HEK293T (cell line): ENCODE data around the gene MYBL2.

Experiments used
- CTCF ChIA-PET: fragments of 350-600 bp; formaldehyde crosslinking; extraction: SDS; loops from one replicate; lab custom pipeline; 2021; ENCODE audit warnings: antibody characterized with exemption, inconsistent platforms; lab: Yijun Ruan, JAX
- POLR2A ChIA-PET: fragments of 350-600 bp; formaldehyde crosslinking; extraction: SDS; loops from one replicate; lab custom pipeline; 2020; ENCODE audit warnings: antibody characterized with exemption, inconsistent platforms; lab: Yijun Ruan, JAX
- DNase-seq: peaks from one replicate; pipeline ENCODE4 v3.0.0; 2012; ENCODE audit warnings: mixed read lengths; ENCODE audit errors: extremely low spot score
- ARNT ChIP-seq: fragments of 450-650 bp; IDR thresholded peaks from 2 replicates; pipeline ENCODE4 v1.6.1; 2017; ENCODE audit warnings: mild to moderate bottlenecking
- BHLHE40 ChIP-seq: fragments of 450-650 bp; IDR thresholded peaks from 2 replicates; pipeline ENCODE4 v1.6.1; 2016; ENCODE audit warnings: mild to moderate bottlenecking, moderate library complexity, borderline replicate concordance
- CTBP1 ChIP-seq: fragments of 450-650 bp; IDR thresholded peaks from 2 replicates; pipeline ENCODE4 v1.6.1; 2016; ENCODE audit warnings: borderline replicate concordance
- ELF4 ChIP-seq: fragments of 450-650 bp; IDR thresholded peaks from 2 replicates; pipeline ENCODE4 v1.6.1; 2017; ENCODE audit warnings: antibody characterized with exemption
- FOXA1 ChIP-seq: fragments of 450-650 bp; IDR thresholded peaks from 2 replicates; pipeline ENCODE4 v1.6.1; 2016; ENCODE audit warnings: mild to moderate bottlenecking
- FOXK2 ChIP-seq: fragments of 450-650 bp; IDR thresholded peaks from 2 replicates; pipeline ENCODE4 v1.6.1; 2016; ENCODE audit warnings: mild to moderate bottlenecking
- FOXM1 ChIP-seq: fragments of 450-650 bp; IDR thresholded peaks from 2 replicates; pipeline ENCODE4 v1.6.1; 2017; ENCODE audit warnings: mild to moderate bottlenecking, borderline replicate concordance
- HDGF ChIP-seq: fragments of 450-650 bp; IDR thresholded peaks from 2 replicates; pipeline ENCODE4 v1.6.1; 2017; ENCODE audit warnings: antibody characterized with exemption, borderline replicate concordance
- L3MBTL2 ChIP-seq: fragments of 450-650 bp; conservative IDR thresholded peaks from 2 replicates; pipeline ENCODE4 v1.6.1; 2016; ENCODE audit warnings: mild to moderate bottlenecking
- LEF1 ChIP-seq: fragments of 450-650 bp; IDR thresholded peaks from 2 replicates; pipeline ENCODE4 v1.6.1; 2017; ENCODE audit warnings: mild to moderate bottlenecking, borderline replicate concordance
- NFRKB ChIP-seq: fragments of 450-650 bp; IDR thresholded peaks from 2 replicates; pipeline ENCODE4 v1.6.1; 2016; ENCODE audit warnings: mild to moderate bottlenecking, moderate library complexity
- SP1 ChIP-seq: fragments of 450-650 bp; IDR thresholded peaks from 2 replicates; pipeline ENCODE4 v1.6.1; 2017
- SUZ12 ChIP-seq: fragments of 450-650 bp; IDR thresholded peaks from 2 replicates; pipeline ENCODE4 v1.6.1; 2016; ENCODE audit warnings: mild to moderate bottlenecking
- TARDBP ChIP-seq: fragments of 450-650 bp; IDR thresholded peaks from 2 replicates; pipeline ENCODE4 v1.6.1; 2016
- ZNF384 ChIP-seq: fragments of 450-650 bp; IDR thresholded peaks from 2 replicates; pipeline ENCODE4 v1.6.1; 2016
- TF ChIP-seq, protein P1 (sequence below): fragments of 450-650 bp; IDR thresholded peaks from 2 replicates; pipeline ENCODE4 v1.6.1; 2016

The MYBL2 gene

DNA sequence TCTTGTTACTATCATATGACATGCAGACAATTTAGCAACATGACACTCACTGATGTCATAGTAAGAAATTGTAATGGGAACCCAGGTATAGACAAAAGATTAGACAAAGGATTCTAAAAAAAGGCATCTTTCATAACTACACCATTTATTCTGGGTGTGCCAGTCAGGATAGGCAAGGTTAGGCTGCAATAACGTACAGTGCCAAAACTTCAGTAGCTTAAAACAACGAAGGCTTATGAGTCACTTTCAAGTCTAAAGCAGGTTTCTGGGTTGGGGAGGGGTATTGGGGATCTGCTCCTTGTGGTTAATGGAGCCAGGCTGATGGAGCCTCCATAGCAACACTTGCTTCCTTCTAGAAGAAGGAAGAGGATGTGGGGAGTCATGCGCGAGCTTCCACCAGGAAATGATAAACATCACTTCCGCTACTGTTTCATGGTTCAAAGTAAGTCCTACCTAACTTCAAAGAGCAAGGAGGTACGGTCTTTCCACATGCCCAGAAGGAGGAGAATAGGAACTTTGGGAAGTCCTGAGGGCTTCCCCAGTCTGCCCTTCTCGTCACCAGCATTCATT, 61.9 kb downstream of the MYBL2 start:
- ChIA-PET CTCF (no interaction called here), POLR2A (no interaction called here)
- no peak for DNase-seq
- TF ChIP-seq ZNF384 = no peak
- TF ChIP-seq NFRKB = no peak
- no peak for TF ChIP-seq CTBP1
- TF ChIP-seq ARNT = no peak
- TF ChIP-seq FOXM1 = no peak
- TF ChIP-seq, protein P1, sequence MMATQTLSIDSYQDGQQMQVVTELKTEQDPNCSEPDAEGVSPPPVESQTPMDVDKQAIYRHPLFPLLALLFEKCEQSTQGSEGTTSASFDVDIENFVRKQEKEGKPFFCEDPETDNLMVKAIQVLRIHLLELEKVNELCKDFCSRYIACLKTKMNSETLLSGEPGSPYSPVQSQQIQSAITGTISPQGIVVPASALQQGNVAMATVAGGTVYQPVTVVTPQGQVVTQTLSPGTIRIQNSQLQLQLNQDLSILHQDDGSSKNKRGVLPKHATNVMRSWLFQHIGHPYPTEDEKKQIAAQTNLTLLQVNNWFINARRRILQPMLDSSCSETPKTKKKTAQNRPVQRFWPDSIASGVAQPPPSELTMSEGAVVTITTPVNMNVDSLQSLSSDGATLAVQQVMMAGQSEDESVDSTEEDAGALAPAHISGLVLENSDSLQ = no peak
- no peak for TF ChIP-seq FOXA1
- TF ChIP-seq HDGF = no peak
- TF ChIP-seq LEF1 = no peak
- no peak for TF ChIP-seq SP1
- TF ChIP-seq SUZ12 = no peak
- TF ChIP-seq FOXK2 = no peak
- no peak for TF ChIP-seq TARDBP
- TF ChIP-seq L3MBTL2 = no peak
- TF ChIP-seq ELF4 = no peak

DNA sequence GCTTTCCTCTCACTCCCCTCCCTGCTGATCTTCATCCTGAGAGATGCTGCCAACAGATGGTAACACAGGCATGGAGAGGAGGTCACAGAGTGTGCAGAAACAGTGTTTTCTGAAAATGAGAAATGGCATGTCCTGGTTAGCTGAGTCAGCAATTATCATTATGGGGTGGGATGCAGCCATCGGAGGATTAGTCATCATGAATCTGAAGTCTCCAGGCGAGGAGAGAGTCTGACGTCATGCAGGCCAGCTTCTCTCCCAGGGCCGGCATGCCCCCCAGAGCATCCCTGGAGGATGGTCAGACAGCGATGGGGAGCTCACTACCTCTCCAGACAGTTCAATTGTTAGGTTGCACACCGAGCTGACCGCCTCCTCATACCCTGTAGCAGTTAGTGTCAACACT, 64.6 kb downstream of the MYBL2 start:
- DNase-seq = no peak
- TF ChIP-seq LEF1 = no peak
- TF ChIP-seq HDGF = no peak
- no peak for TF ChIP-seq NFRKB
- no peak for TF ChIP-seq FOXK2
- no peak for TF ChIP-seq FOXA1
- no peak for TF ChIP-seq BHLHE40
- no peak for TF ChIP-seq ZNF384
- no peak for TF ChIP-seq ARNT
- TF ChIP-seq L3MBTL2 = no peak
- TF ChIP-seq FOXM1 = no peak
- TF ChIP-seq, protein P1 = no peak
- ChIA-PET CTCF (no interaction called here), POLR2A (no interaction called here)

DNA sequence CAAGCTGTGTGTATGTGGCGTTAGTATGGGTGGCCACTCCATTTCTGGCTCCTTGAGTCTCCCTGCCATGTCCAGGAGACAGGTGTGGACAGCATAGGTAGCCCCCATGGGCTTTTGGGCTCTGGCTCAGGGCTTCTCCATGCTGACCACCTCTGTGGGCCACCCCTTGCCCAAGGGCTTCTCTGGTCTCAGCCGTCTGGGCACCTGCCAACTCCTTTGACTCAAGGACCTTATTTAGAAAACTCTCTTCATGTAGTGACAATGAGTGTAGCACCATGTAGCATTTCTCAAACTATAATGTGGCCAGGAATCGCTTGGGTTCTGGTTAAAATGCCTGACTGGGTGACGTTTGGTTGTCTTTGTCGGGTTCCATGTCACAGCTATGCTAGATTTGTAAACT, 65.0 kb downstream of the MYBL2 start:
- CTCF ChIA-PET = no interaction called here
- TF ChIP-seq FOXK2 (no peak), TARDBP (no peak), ZNF384 (no peak), BHLHE40 (no peak), L3MBTL2 (no peak), NFRKB (no peak), SUZ12 (no peak), HDGF (no peak), CTBP1 (no peak), FOXM1 (no peak), FOXA1 (no peak), ARNT (no peak), LEF1 (no peak), ELF4 (no peak)
- TF ChIP-seq, protein P1 = no peak
- DNase-seq = no peak
- POLR2A ChIA-PET = no interaction called here

DNA sequence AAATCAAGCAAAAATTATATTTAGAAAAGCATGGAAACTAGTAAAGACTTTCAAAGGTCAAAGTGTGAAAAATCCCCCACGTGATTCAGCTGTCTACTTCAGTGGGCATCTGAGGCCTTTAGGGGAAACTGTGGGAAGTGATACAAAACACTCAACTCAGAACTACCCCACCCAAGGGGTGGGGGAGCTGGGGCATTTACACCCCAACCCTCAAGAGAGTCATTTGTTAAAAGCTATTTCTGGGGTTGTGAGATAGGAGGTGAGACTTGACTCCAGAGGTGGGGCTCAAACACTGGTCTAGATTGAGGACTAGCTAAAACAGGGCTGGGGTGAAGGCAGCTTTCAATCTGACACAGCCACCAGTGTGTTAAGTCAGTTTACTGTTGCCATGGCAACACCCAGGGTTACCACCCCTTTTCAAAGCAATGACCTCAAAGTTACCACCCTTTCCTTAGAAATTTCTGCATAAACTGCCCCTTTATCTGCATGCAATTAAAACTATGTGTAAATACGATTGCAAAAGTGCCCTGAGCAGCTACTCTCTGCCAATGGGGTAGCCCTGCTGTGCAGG, 69.8 kb downstream of the MYBL2 start:
- TF ChIP-seq FOXA1 (no peak), NFRKB (no peak), TARDBP (no peak), ELF4 (no peak), ZNF384 (no peak), FOXM1 (no peak), BHLHE40 (no peak), L3MBTL2 (no peak), SUZ12 (no peak), LEF1 (no peak), FOXK2 (no peak), ARNT (no peak)
- no peak for DNase-seq
- POLR2A ChIA-PET = interaction anchor here (1.3 to 1.9 kb wide), 2 partner anchors 9 to 279 kb away, joined by 3 to 7 read pairs; partner anchors contain the start of genes GTSF1L and SRSF6
- CTCF ChIA-PET = no interaction called here

DNA sequence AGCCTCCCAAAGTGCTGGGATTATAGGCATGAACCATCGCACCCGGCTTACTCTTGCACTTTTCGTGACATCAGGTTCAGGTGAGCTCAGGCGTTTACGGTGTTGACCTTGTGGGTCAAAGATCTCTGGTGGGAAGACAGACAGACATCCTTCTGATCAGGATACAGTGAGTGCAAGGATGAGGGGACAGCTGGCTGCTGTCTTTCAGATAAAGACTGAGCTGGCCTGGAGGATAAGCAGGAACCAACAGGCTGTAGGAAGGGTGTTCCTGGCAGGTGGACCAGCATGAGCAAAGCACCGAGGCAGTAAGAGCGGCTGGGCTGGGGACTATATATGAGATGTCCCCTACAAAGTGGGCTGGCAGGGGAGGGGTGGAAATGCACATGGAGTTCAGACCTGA, 71.0 kb downstream of the MYBL2 start:
- CTCF ChIA-PET = no interaction called here
- POLR2A ChIA-PET = no interaction called here
- TF ChIP-seq LEF1 (no peak), ELF4 (no peak), FOXK2 (no peak), HDGF (no peak), ZNF384 (no peak)
- TF ChIP-seq, protein P1 = no peak
- no peak for DNase-seq
